Kidney epithelial cell (primary cell): ENCODE data around the gene DIAPH3. TPM values are rescaled to one million over a fixed set of nuclear protein-coding genes. Genes with fewer than 3 reads are reported as not detected.

Experiments
- DNase-seq: peaks from one replicate; pipeline ENCODE4 v3.0.0-alpha.2; 2010; ENCODE audit warnings: low read depth
- H3K27me3 ChIP-seq: 2 replicates; pipeline ENCODE4 v1.6.0; 2011; ENCODE audit warnings: low read length; ENCODE audit not compliant: control insufficient read depth, insufficient read depth
- H3K36me3 ChIP-seq: 2 replicates; pipeline ENCODE4 v1.5.1; 2011; ENCODE audit warnings: low read length; ENCODE audit not compliant: control insufficient read depth, insufficient read depth
- H3K4me3 ChIP-seq: 2 replicates; pipeline ENCODE4 v1.5.1; 2011; ENCODE audit warnings: low read depth, mild to moderate bottlenecking, control low read depth, low read length
- total RNA-seq: library from RNA; depleted of rRNA; stranded (reverse); fragments of >200 nt; gene quantifications from 2 replicates; pipeline ENCODE4 v1.2.3, GENCODE V29; 2015
- TF ChIP-seq, protein P1 (sequence below): IDR thresholded peaks from 2 replicates; pipeline ENCODE4 v1.5.1; 2011; ENCODE audit warnings: mild to moderate bottlenecking, moderate library complexity, low read length, control low read depth, inconsistent platforms; ENCODE audit not compliant: insufficient read depth, poor library complexity, severe bottlenecking

DIAPH3 gene
- total RNA-seq, 1 donor from 2014 or later = 7.5 TPM

DNA sequence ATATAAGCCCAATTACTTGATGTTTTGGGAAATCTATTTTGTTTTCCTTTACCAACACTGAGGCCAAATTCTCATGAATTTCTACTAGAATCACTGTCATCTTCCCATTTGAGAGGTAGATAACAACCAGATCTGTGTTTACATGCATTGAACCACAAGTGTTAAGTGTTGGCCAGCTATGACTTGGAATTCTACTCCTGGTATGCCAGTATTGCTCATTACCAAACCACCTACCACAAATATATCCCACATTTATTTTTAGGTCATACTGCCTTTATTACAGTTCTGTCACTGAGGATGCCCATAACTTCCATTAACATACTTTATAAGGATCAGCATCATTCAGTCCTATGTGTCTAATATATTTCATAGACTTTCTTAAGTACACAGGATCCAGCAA is 328.9 kb downstream of the DIAPH3 start:
- TF ChIP-seq, protein P1, sequence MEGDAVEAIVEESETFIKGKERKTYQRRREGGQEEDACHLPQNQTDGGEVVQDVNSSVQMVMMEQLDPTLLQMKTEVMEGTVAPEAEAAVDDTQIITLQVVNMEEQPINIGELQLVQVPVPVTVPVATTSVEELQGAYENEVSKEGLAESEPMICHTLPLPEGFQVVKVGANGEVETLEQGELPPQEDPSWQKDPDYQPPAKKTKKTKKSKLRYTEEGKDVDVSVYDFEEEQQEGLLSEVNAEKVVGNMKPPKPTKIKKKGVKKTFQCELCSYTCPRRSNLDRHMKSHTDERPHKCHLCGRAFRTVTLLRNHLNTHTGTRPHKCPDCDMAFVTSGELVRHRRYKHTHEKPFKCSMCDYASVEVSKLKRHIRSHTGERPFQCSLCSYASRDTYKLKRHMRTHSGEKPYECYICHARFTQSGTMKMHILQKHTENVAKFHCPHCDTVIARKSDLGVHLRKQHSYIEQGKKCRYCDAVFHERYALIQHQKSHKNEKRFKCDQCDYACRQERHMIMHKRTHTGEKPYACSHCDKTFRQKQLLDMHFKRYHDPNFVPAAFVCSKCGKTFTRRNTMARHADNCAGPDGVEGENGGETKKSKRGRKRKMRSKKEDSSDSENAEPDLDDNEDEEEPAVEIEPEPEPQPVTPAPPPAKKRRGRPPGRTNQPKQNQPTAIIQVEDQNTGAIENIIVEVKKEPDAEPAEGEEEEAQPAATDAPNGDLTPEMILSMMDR = no peak
- Histone ChIP-seq H3K4me3 (no peak overlapping the region), H3K27me3 (no peaks in the 10 kb centered on the region), H3K36me3 (no peaks in the 10 kb centered on the region)
- no peak for DNase-seq

- no peak overlapping the region for H3K4me3 ChIP-seq
- no peak for DNase-seq
- TF ChIP-seq, protein P1 = no peak
Measured at GRCh38 chr13:59829690-59830089, 334.0 kb downstream of the DIAPH3 start.

DNA sequence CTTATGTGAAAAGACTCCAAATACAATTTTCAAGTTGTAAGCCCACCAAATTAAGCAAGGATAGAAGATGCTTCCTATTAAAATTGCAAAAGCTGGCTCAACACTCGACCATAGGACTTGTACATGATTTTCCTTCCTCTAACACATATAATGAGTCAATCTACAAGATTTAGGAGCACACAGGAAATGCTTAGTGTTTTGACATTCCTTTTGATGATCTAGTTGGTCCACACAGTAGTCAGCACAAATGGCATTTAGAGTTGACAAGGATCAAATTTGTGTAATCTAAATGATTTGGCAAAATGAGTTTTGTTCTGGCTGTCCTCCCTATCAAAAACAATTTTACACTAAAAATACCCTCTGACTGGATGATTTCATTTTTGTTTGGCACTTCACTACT is 340.2 kb downstream of the DIAPH3 start:
- H3K27me3 ChIP-seq = no peaks in the 10 kb centered on the region
- peak; percentile 26 for DNase-seq
- H3K4me3 ChIP-seq = no peak overlapping the region
- TF ChIP-seq, protein P1 = no peak
- H3K36me3 ChIP-seq = no peaks in the 10 kb centered on the region

More at GRCh38 chr13:59829690-59830089, 334.0 kb downstream of the DIAPH3 start:
- H3K36me3 ChIP-seq = no peaks in the 10 kb centered on the region
- no peaks in the 10 kb centered on the region for H3K27me3 ChIP-seq

DNA sequence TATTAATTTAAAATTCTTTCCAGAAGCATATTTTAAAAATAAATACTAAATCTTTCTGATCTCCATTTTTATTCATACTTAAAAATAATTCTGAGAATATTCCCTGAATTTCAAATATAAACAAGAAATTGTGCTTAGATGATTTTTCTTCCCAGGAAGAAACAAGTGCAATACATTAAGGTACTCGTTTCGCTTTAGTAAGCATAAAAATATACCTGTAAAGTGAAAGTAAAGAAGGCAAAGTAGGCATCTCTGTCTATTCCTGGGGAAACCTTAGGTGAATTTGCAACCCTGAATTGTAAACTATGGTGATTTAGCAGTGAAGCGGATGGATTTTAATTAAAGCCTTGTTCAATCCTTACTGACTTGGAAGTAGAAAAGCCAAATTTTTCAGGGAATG is 354.2 kb downstream of the DIAPH3 start:
- no peaks in the 10 kb centered on the region for H3K27me3 ChIP-seq
- TF ChIP-seq, protein P1 = no peak
- no peak for DNase-seq
- H3K36me3 ChIP-seq = no peaks in the 10 kb centered on the region
- H3K4me3 ChIP-seq = no peak overlapping the region

DNA sequence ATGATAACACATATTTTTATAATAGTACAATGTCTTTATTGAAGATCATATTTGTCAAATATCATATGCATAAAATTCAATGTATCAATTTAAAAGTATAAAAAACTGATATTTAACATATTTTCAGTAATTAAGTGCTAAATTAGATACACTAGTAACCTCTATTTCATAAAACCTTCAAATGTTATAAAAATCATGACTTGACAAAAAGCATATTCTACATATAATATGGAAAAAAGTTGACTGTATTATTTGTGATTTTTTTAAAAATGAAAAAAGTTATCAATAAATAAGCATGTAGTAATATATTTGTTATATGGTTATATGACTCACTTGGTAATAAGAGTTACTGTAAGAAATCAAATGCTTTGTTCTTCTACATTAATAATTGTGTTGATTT is 356.9 kb downstream of the DIAPH3 start:
- Histone ChIP-seq H3K4me3 (no peak overlapping the region), H3K27me3 (no peaks in the 10 kb centered on the region), H3K36me3 (no peaks in the 10 kb centered on the region)
- TF ChIP-seq, protein P1 = no peak
- no peak for DNase-seq

DNA sequence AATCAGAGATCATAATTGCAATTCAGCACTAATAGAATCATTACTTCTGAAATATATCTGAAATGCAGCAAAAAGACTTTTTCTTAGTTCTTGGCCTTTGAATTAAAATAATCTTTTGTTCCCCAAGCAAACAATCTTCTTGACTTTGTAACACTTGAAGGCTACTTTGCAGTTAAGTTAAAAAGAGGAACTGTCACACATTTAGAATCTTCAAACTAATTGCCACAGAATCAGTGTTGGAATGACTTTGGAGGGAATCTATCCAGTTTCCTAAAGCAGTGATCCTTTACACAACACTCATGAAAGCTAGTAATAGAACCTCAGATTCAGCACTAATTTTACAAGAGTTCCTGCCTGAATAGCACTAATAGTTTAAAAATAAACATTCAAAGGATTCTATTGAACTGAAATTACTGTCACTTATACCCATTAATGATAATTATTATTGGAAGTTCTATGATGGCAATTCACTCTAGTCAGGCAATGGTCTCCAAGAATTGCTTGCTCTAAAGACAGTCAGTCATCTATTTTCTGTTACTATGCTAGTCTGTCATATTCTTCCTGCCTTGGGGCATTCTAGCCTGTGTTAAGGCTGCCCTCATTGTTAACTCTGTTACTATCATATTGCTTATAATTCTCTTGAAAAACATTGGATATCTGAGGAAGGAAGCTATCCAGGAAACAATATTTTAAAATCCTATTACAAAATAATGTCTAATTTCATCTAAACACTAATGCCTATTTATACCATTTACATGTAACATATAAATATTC is 362.4 kb downstream of the DIAPH3 start:
- no peaks in the 10 kb centered on the region for H3K27me3 ChIP-seq
- TF ChIP-seq, protein P1 = no peak
- H3K4me3 ChIP-seq = no peak overlapping the region
- H3K36me3 ChIP-seq = no peaks in the 10 kb centered on the region
- no peak for DNase-seq
